Myocyte (in vitro differentiated cells): ENCODE data around the gene ADAMTS17. TPM values are rescaled to one million over a fixed set of nuclear protein-coding genes. Genes with fewer than 3 reads are reported as not detected.

ENCODE experiments used
- DNase-seq: peaks from one replicate; pipeline ENCODE4 v3.0.0-alpha.2; 2012; ENCODE audit warnings: low read depth
- total RNA-seq: library from RNA; depleted of rRNA; stranded (reverse); fragments of >200 nt; gene quantifications from 2 replicates; pipeline ENCODE4 v1.2.3, GENCODE V29; 2014

ADAMTS17 gene
- total RNA-seq, 1 donor from 2014 or later, result 0.43 TPM

GRCh38 chr15:100112061-100112420, 229.7 kb downstream of the ADAMTS17 start:
- DNase-seq, result no peak

GRCh38 chr15:100111125-100112060, 230.4 kb downstream of the ADAMTS17 start:
- DNase-seq, result peak; percentile 84

GRCh38 chr15:100109486-100110035, 232.2 kb downstream of the ADAMTS17 start:
- no peak for DNase-seq

- no peak for DNase-seq
Observed at GRCh38 chr15:100108846-100109245, 232.9 kb downstream of the ADAMTS17 start.

- no peak for DNase-seq
Observed at GRCh38 chr15:100108346-100108745, 233.4 kb downstream of the ADAMTS17 start.

- no peak for DNase-seq
Observed at GRCh38 chr15:100107606-100108225, 234.1 kb downstream of the ADAMTS17 start.

- no peak for DNase-seq
Observed at GRCh38 chr15:100107151-100107550, 234.6 kb downstream of the ADAMTS17 start.

- no peak for DNase-seq
Observed at GRCh38 chr15:100106732-100107131, 235.0 kb downstream of the ADAMTS17 start.

GRCh38 chr15:100105101-100105500, 236.7 kb downstream of the ADAMTS17 start:
- no peak for DNase-seq

- no peak for DNase-seq
Observed at GRCh38 chr15:100104245-100104644, 237.5 kb downstream of the ADAMTS17 start.

GRCh38 chr15:100103828-100104227, 237.9 kb downstream of the ADAMTS17 start:
- DNase-seq, result no peak

- no peak for DNase-seq
Observed at GRCh38 chr15:100101426-100102089, 240.2 kb downstream of the ADAMTS17 start.

GRCh38 chr15:100100926-100101325, 240.8 kb downstream of the ADAMTS17 start:
- no peak for DNase-seq

- DNase-seq, result no peak
Observed at GRCh38 chr15:100099976-100100375, 241.8 kb downstream of the ADAMTS17 start.

GRCh38 chr15:100098705-100099104, 243.1 kb downstream of the ADAMTS17 start:
- no peak for DNase-seq

- DNase-seq, result no peak
Observed at GRCh38 chr15:100097342-100098127, 244.2 kb downstream of the ADAMTS17 start.

- no peak for DNase-seq
Observed at GRCh38 chr15:100096700-100097099, 245.1 kb downstream of the ADAMTS17 start.

- no peak for DNase-seq
Observed at GRCh38 chr15:100096248-100096600, 245.6 kb downstream of the ADAMTS17 start.

GRCh38 chr15:100095541-100096247, 246.1 kb downstream of the ADAMTS17 start:
- no peak for DNase-seq

- DNase-seq, result no peak
Observed at GRCh38 chr15:100094127-100094510, 247.7 kb downstream of the ADAMTS17 start.
